HT-29 (cell line): Measurements from ENCODE around the gene IYD. TPM values are rescaled to one million over a fixed set of nuclear protein-coding genes. Genes with fewer than 3 reads are reported as not detected.
"Not testable (repeated sequence)": the region's sequence is repeated elsewhere in the genome, so short reads cannot be mapped to it uniquely, and the experiment has no call there.

Source experiments
- DNase-seq: peaks from one replicate; pipeline ENCODE4 v3.0.0-alpha.2; 2015; ENCODE audit warnings: low spot score
- small RNA-seq: library from RNA; depleted of rRNA; stranded (forward); fragments of <200 nt; gene quantifications from one replicate; pipeline ENCODE3, GENCODE V24; 2014
- total RNA-seq: library from RNA; depleted of rRNA; stranded (reverse); fragments of >200 nt; shearing (Covaris generic); gene quantifications from 2 replicates; pipeline ENCODE4 v1.2.3, GENCODE V29; 2014; rRNA removed

IYD gene
- total RNA-seq, 1 experiment from 2014 or later = 0.31 TPM

DNA sequence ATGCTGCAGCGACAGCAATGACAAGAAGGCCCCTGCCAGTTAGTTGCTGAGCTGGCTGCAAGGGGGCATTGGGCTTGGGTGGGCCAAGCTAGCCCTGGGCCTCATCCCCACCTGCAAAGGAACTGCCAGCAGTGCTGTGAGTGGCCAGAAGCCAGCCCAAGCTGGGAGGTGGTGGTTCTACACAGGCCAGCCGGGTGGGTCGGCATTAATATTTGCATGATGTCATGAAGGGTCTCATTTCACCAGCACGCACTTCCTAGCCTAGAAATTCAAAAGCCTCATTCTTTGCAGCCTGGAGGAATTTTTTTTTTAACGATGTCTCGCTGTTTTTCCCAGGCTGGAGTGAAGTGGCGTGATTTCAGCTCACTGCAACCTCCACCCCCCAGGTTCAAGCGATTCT lies 62.0 kb downstream of the IYD start:
- DNase-seq = no peak

GRCh38 chr6:150435360-150435759 lies 66.5 kb downstream of the IYD start:
- no peak for DNase-seq

DNA sequence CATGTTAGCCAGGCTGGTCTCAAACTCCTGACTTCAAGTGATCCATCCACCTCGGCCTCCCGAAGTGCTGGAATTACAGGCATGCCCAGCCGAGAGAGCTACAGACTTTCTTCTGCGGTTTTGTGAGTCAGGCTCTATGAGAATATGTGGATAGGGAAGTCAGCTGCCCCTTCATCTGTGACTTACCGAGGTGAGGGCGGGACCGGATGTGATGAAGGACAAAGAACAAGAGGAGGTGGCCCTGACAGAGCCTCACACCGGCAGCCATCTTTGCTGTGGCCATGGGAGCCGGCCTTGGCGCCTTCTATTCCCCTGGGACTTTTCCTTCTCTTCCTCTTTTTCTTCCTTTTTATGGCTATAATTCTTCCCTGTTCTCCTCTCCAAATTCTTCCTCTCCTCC lies 67.0 kb downstream of the IYD start:
- no peak for DNase-seq

DNA sequence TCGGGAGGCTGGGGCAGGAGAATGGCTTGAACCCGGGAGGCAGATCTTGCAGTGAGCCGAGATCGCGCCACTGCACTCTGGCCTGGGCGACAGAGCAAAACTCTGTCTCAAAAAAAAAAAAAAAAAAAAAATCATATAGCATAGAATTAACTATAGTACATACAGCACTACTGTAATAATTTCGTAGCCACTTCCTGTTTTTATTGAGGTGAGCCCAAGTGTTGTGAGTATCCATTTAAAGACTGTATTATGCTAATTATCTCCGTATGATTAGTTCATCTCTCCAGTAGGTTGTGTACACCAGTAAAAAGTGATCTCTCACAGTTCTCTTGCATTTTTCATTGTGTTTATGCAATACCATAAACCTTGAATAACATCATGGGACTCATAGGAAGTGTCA lies 70.6 kb downstream of the IYD start:
- DNase-seq = no peak

- DNase-seq = no peak
Observed at GRCh38 chr6:150443621-150444020, 74.8 kb downstream of the IYD start.

DNA sequence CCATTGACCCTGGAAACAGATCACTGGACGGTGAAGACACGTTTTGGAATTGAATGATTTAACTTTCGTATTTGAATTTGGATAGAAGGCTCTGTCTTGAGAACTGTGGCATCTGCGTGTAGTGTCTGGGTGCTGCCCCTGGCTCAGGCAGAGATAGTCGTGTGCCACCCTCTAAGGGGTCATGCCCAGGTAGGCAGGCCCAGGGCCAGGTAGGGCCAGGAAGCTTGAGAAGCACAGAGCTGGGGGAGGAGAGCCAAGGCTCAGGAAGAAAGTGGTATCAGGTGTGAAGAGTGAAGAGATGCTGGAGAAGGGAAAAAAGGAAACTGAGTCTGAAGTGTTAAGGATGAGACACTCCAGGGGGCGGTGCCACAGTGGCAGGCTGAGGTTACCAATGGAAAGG lies 75.5 kb downstream of the IYD start:
- no peak for DNase-seq

DNA sequence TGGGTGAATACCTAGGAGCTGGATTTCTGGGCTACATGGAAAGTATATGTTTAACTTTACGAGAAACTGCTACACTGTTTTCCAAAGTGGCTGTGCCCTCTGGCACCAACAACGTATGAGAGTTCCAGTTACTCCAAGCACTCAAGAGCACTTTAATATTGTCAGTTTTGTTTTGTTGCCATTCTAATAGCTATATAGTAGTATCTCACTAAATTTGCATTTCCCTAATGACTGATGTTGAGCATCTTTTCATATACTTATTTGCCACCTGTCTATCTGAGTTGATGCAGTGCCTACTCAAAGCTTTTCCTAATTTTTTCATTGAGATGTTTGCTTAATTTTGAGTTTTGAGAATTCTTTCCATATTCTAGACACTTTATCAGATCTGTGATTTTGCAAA lies 76.7 kb downstream of the IYD start:
- no peak for DNase-seq

GRCh38 chr6:150448221-150448620 lies 79.4 kb downstream of the IYD start:
- DNase-seq = no peak

- DNase-seq = not testable (repeated sequence)
Observed at GRCh38 chr6:150449055-150449454, 80.2 kb downstream of the IYD start.

GRCh38 chr6:150450918-150451317 lies 82.1 kb downstream of the IYD start:
- DNase-seq = no peak

GRCh38 chr6:150451807-150452427 lies 83.1 kb downstream of the IYD start:
- no peak for DNase-seq

GRCh38 chr6:150452428-150453243 lies 83.8 kb downstream of the IYD start:
- DNase-seq = no peak

DNA sequence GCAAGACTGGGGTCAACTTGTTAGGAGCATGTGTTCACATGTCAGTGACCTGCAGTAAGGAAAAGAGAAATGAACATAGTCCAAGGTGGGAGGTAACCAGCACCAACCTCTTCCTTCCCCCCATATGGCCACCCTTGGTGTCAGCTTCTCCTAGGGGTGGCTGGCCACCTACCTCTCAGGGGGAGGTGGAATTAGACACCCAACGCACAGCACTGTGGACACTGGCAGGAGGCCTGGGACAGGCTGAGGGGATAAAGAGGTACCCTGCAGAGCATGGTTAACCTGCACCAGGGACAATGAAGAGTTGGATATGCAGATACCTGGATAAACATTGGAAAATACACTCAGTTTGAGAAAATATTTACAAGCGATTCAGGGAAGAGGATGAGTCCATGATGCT lies 84.5 kb downstream of the IYD start:
- no peak for DNase-seq

Small RNA genes lying within 50 kb of the gene (small RNA-seq; reads per million reads assigned to genes)
- gene RNU4-7P = 1.4 reads per million, percentile 50 among the genes with 10 or more reads in this experiment

Other genes with a start within 250 kb of the IYD start
- 0.08 and 0.20 TPM in 2 replicates for gene PPP1R14C, start 226.0 kb upstream of the IYD start, total RNA-seq
- gene PLEKHG1, start 230.9 kb downstream of the IYD start, total RNA-seq = 4.4 and 7.2 TPM in 2 replicates